Anterior cingulate cortex (tissue), 58 donors: ENCODE data around the gene LACC1.

ENCODE experiments used
- DNase-seq, 58 donors: peaks; one replicate each; lab custom pipeline; 2025; lab: John Stamatoyannopoulos, UW

The LACC1 gene

GRCh38 chr13:43879755-43880181 is at the start of gene LACC1:
TSS of gene LACC1 (plus strand) at chr13:43879904. CDS start at chr13:43880986, 1,082 bp downstream.
- DNase-seq = peak in 26 of 58 donors; percentile 6 to 66 (median 47)

- no peak for DNase-seq
Observed at GRCh38 chr13:43830497-43830881, 49.2 kb upstream of the LACC1 start.

- no peak for DNase-seq
Observed at GRCh38 chr13:43831088-43831487, 48.6 kb upstream of the LACC1 start.

GRCh38 chr13:43835701-43836100 is 44.0 kb upstream of the LACC1 start:
- no peak for DNase-seq

- no peak for DNase-seq
Observed at GRCh38 chr13:43838909-43839308, 40.8 kb upstream of the LACC1 start.

- DNase-seq = no peak
Observed at GRCh38 chr13:43846496-43847158, 33.1 kb upstream of the LACC1 start.

GRCh38 chr13:43848001-43848649 is 31.6 kb upstream of the LACC1 start:
- no peak for DNase-seq

GRCh38 chr13:43850873-43851272 is 28.8 kb upstream of the LACC1 start:
- no peak for DNase-seq

- DNase-seq = no peak
Observed at GRCh38 chr13:43852923-43853404, 26.7 kb upstream of the LACC1 start.

GRCh38 chr13:43861863-43862262 is 17.8 kb upstream of the LACC1 start:
- DNase-seq = no peak

- DNase-seq = no peak
Observed at GRCh38 chr13:43864921-43865320, 14.8 kb upstream of the LACC1 start.

- peak in 1 of 58 donors; percentile 1 for DNase-seq
Observed at GRCh38 chr13:43865892-43866291, 13.8 kb upstream of the LACC1 start.

- DNase-seq = no peak
Observed at GRCh38 chr13:43872181-43872580, 7.5 kb upstream of the LACC1 start.

GRCh38 chr13:43874504-43875092 is 5.1 kb upstream of the LACC1 start:
- peak in 1 of 58 donors; percentile 43 for DNase-seq

- no peak for DNase-seq
Observed at GRCh38 chr13:43876366-43876765, 3.3 kb upstream of the LACC1 start.

GRCh38 chr13:43877326-43877725 is 2.4 kb upstream of the LACC1 start:
- DNase-seq = no peak

GRCh38 chr13:43877766-43878165 is 1.9 kb upstream of the LACC1 start:
- DNase-seq = no peak

GRCh38 chr13:43878892-43879754 is 581 bp upstream of the LACC1 start, which contains the start of gene CCDC122:
TSS of gene CCDC122 (minus strand) at chr13:43879740. CDS start at chr13:43869376, 10,364 bp downstream.
- DNase-seq = peak in 56 of 58 donors; percentile 5 to 78 (median 61)

- DNase-seq = peak in 4 of 58 donors; percentile 3 to 24 (median 8)
Observed at GRCh38 chr13:43880214-43880855, 631 bp downstream of the LACC1 start.

- peak in 7 of 58 donors; percentile 1 to 27 (median 16) for DNase-seq
Observed at GRCh38 chr13:43880926-43881325, 1.2 kb downstream of the LACC1 start.
